K562 (cell line): Measurements from ENCODE around the gene HPCAL1. TPM values are rescaled to one million over a fixed set of nuclear protein-coding genes. Genes with fewer than 3 reads are reported as not detected.
A peak's percentile ranks its signal among the peaks of the same experiment; 100 is the strongest.

Experiments used
- ATAC-seq: fragments of 200-7000 bp; cut with Tn5 transposase; 3 replicates; pipeline ENCODE4 v1.9.1; 2020; ENCODE audit warnings: moderate library complexity
- BruUV-seq: library from RNA; stranded (reverse); fragments of 400-500 nt; replicated peaks from 2 replicates; lab custom pipeline; 2021; lab: Mats Ljungman, UMichigan
- CTCF ChIA-PET: fragments of 300-600 bp; formaldehyde crosslinking; extraction: SDS; loops from one replicate; lab custom pipeline; 2021; ENCODE audit warnings: low intra/inter-chr PET ratio; lab: Yijun Ruan, JAX
- POLR2A ChIA-PET: fragments of 300-600, 350-650 bp; sonication (Branson Sonifier 250); formaldehyde crosslinking; extraction: SDS; loops from one replicate; lab custom pipeline; 2021; ENCODE audit warnings: antibody characterized with exemption, inconsistent platforms; lab: Yijun Ruan, JAX
- DNase-seq, 4 experiments: peaks; one replicate each; pipeline versions ENCODE4 v3.0.0 to v3.0.0-alpha.2; 2011 to 2018; ENCODE audit warnings: low spot score in 3 of 4, mixed read lengths in 3 of 4; ENCODE audit errors: extremely low read depth in 1 of 4
- FAIRE-seq: peaks from 2 replicates; lab custom pipeline; 2011; peaks lifted over from hg19 to GRCh38; lab: Jason Lieb, UNC
- H2AFZ ChIP-seq: 2 replicates; pipeline ENCODE4 v1.6.0; 2011; ENCODE audit warnings: low read depth, low read length, control low read depth, inconsistent platforms
- H3K27ac ChIP-seq: fragments of 200-600 bp; 3 replicates; pipeline ENCODE4 v1.8.0; 2011; ENCODE audit warnings: low read depth, mild to moderate bottlenecking, control low read depth, inconsistent platforms, low read length, moderate library complexity, mixed read lengths; ENCODE audit errors: extremely low read depth
- H3K27me3 ChIP-seq, 2 experiments: fragments of 300-600 bp in 1 of 2; 2 replicates in 1 of 2; 3 replicates in 1 of 2; pipeline versions ENCODE4 v1.6.0 to v1.8.0; 2011; ENCODE audit warnings: inconsistent platforms in 2 of 2, low read length in 2 of 2, mild to moderate bottlenecking in 1 of 2, mixed read lengths in 1 of 2, moderate library complexity in 1 of 2; ENCODE audit not compliant: control insufficient read depth in 2 of 2, insufficient read depth in 2 of 2
- H3K36me3 ChIP-seq: fragments of 300-600 bp; 3 replicates; pipeline ENCODE4 v1.8.0; 2011; ENCODE audit warnings: mild to moderate bottlenecking, low read length, inconsistent platforms; ENCODE audit not compliant: control insufficient read depth, insufficient read depth
- H3K4me1 ChIP-seq, 2 experiments: fragments of 200-600 bp in 1 of 2; replicated peaks in 1 of 2; 2 replicates in 1 of 2; 3 replicates in 1 of 2; pipeline versions ENCODE4 v1.5.1 to v1.8.0; 2011; ENCODE audit warnings: inconsistent platforms in 2 of 2, low read length in 2 of 2, mild to moderate bottlenecking in 1 of 2, mixed read lengths in 1 of 2, moderate library complexity in 1 of 2; ENCODE audit not compliant: control insufficient read depth in 2 of 2, insufficient read depth in 2 of 2
- H3K4me2 ChIP-seq: 2 replicates; pipeline ENCODE4 v1.6.1; 2011; ENCODE audit warnings: low read length, control low read depth, inconsistent platforms, mixed read lengths; ENCODE audit not compliant: insufficient read depth
- H3K4me3 ChIP-seq: fragments of 200-600 bp; sonication (generic), shearing (Covaris generic); 2 replicates; pipeline ENCODE4 v1.5.1; 2016; ENCODE audit warnings: control low read depth, inconsistent platforms
- H3K79me2 ChIP-seq: fragments of 200-600 bp; 3 replicates; pipeline ENCODE4 v1.8.0; 2011; ENCODE audit warnings: low read length, inconsistent platforms; ENCODE audit not compliant: control insufficient read depth, insufficient read depth
- H3K9ac ChIP-seq, 2 experiments: 2 replicates each; pipeline versions ENCODE4 v1.6.0 to v1.6.1; 2011; ENCODE audit warnings: low read depth in 2 of 2, low read length in 2 of 2, control low read depth in 1 of 2, inconsistent platforms in 1 of 2, mild to moderate bottlenecking in 1 of 2, mixed read lengths in 1 of 2; ENCODE audit not compliant: insufficient read depth in 1 of 2
- H3K9me1 ChIP-seq: one replicate; pipeline ENCODE4 v1.6.0; 2011; ENCODE audit warnings: inconsistent platforms, mild to moderate bottlenecking, low read length, moderate library complexity; ENCODE audit not compliant: control insufficient read depth, insufficient read depth
- H3K9me3 ChIP-seq: replicated peaks from 2 replicates; pipeline ENCODE4 v1.5.1; 2011; ENCODE audit warnings: low read depth, low read length, inconsistent platforms; ENCODE audit not compliant: control insufficient read depth, insufficient read depth
- H4K20me1 ChIP-seq: replicated peaks from 2 replicates; pipeline ENCODE4 v1.6.1; 2011; ENCODE audit warnings: low read length, inconsistent platforms, mixed read lengths; ENCODE audit not compliant: control insufficient read depth, insufficient read depth
- BCOR ChIP-seq: fragments of 450-650 bp; IDR thresholded peaks from 2 replicates; pipeline ENCODE4 v1.6.1; 2016
- CLOCK ChIP-seq: fragments of 250-450 bp; sonication (Bioruptor Pico); IDR thresholded peaks from 2 replicates; pipeline ENCODE4 v1.4.0; 2020; ENCODE audit warnings: mild to moderate bottlenecking, moderate library complexity, borderline replicate concordance
- TOE1 ChIP-seq, 2 experiments: fragments of 450-650 bp in 1 of 2; sonication (generic) in 1 of 2; formaldehyde crosslinking in 1 of 2; IDR thresholded peaks; 2 replicates each; pipeline versions ENCODE4 v1.7.1 to v1.8.0; 2016 to 2022; ENCODE audit warnings: borderline replicate concordance in 2 of 2, mild to moderate bottlenecking in 2 of 2, antibody characterized with exemption in 1 of 2, inconsistent platforms in 1 of 2, low read depth in 1 of 2, missing genetic modification reagents in 1 of 2, moderate library complexity in 1 of 2
- WHSC1 ChIP-seq: IDR thresholded peaks from one replicate; pipeline ENCODE4 v1.6.1; 2012; ENCODE audit warnings: low read length, control low read depth, inconsistent platforms
- ZNF175 ChIP-seq: fragments of 200-800 bp; sonication (Bioruptor generic); IDR thresholded peaks from 2 replicates; pipeline ENCODE4 v1.6.1; 2016; ENCODE audit warnings: low read depth, mild to moderate bottlenecking, missing genetic modification characterization, missing compliant biosample characterization
- WGBS: fragments of 100-300 bp; shearing (Covaris generic); methylation state at CpG from one replicate; pipeline ENCODE4 v1.1.6; 2016; ENCODE audit warnings: low coverage, mixed read lengths; ENCODE audit not compliant: insufficient coverage; ENCODE audit errors: missing lambda C conversion rate; 5-methylcytosine and 5-hydroxymethylcytosine counted together
- in situ Hi-C: fragments of 300-500 bp; cut with MboI; formaldehyde crosslinking; loops from 4 replicates; pipeline ENCODE4 v1.15.0; 2018; ENCODE audit warnings: inconsistent platforms, mixed read lengths
- intact Hi-C: fragments of 100-400 bp; cut with micrococcal nuclease; formaldehyde crosslinking; loops from 2 replicates; pipeline ENCODE4 v1.14.2; 2022
- polyA plus RNA-seq, 8 experiments: library from polyadenylated mRNA; depleted of rRNA in 4 of 8; stranded (reverse) in 5 of 8; unstranded in 3 of 8; fragments of >200 nt; fragmentation: Nextera tagmentation in 2 of 8; fragmentation: Illumina TruSeq in 1 of 8; extraction: Ambion mirVana in 2 of 8; extraction: Trizol in 1 of 8; gene quantifications; 2 replicates each; pipeline versions ENCODE4 v1.2.1 to v1.2.3, GENCODE V29; 2011 to 2014; ENCODE audit warnings: inconsistent platforms in 1 of 8, missing spikeins in 1 of 8
- total RNA-seq, 7 experiments: library from RNA; depleted of rRNA in 6 of 7; stranded (reverse); fragments of >200 nt in 6 of 7; fragmentation: Illumina TruSeq in 2 of 7; extraction: Trizol in 2 of 7; gene quantifications; 2 replicates each; pipeline versions ENCODE4 v1.2.1 to v1.2.3, GENCODE V29; 2011 to 2021; ENCODE audit warnings: low replicate concordance in 1 of 7
- TF ChIP-seq, protein P1 (sequence below), 2 experiments: fragments of 450-650 bp in 1 of 2; IDR thresholded peaks; 2 replicates each; pipeline ENCODE4 v1.6.1; 2011 to 2017; ENCODE audit warnings: low read depth in 2 of 2, antibody characterized with exemption in 1 of 2, borderline replicate concordance in 1 of 2, low read length in 1 of 2, mild to moderate bottlenecking in 1 of 2, mixed read lengths in 1 of 2; ENCODE audit not compliant: control insufficient read depth in 1 of 2
- TF ChIP-seq, protein P2 (sequence below): fragments of 450-650 bp; IDR thresholded peaks from one replicate; pipeline ENCODE4 v1.6.1; 2018; ENCODE audit warnings: mild to moderate bottlenecking, moderate library complexity; ENCODE audit not compliant: partially characterized antibody
- TF ChIP-seq, protein P3 (sequence below): conservative IDR thresholded peaks from 2 replicates; pipeline ENCODE4 v1.6.1; 2011; ENCODE audit warnings: low read depth, mild to moderate bottlenecking, low read length; ENCODE audit not compliant: control insufficient read depth

HPCAL1 gene
- total and polyA plus RNA-seq, 9 of the 15 experiments (the other 6 are each of a cell fraction or from before 2014, with no cell fraction given): 2.7 to 65.5 (median 23.9) TPM

DNA sequence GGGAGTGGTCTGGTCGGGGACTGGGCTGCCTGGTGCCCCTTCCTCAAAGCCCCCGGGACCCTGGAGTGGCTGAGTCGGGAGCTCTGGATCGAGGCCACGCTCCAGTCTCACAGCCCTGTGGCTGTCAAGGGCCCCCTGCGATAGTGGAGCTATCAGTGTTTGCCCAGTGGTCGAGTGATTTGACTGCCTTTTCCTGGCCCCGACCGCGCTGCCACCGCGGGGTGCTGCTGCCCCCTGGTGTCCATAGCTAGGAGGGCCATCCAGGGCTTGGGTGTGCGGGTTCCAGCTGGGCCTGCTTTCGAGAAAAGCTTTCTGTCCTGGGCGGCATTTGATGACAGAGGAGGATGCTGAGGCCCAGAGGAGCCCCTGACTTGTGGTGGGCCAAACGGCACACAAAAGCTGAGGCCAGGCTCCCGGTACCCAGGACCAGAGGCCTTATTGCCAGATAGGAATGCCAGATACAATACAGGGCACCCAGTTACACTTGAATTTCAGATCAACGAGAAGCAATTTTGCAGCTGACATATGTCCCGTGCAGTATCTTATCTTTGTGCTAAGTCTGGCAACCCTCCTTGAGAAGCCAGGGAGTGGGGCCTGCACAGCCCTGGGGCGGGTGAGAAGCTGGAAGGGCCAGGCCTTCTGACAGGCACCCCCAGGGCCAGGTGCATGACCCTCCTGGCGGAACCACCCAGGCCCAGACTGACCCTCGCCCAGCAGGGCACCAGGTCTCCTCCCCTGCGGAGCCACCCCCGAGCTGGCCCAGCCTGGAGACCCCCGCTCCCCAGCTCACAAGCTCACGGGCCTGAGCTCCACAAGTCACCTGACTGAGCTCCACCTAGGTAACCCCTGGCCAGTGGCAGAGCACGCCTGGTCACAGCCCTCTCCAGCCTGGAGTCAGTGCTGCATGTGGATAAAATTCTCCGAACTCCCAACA lies 132.4 kb downstream of the HPCAL1 start:
- Histone ChIP-seq H3K4me1 (peaks cover 9 to 51% of the 10 kb centered on the region in 2 experiments), H3K79me2 (no peaks in the 10 kb centered on the region), H3K9me1 (no peaks in the 10 kb centered on the region), H4K20me1 (peaks cover 11% of the 10 kb centered on the region), H3K9me3 (no peaks in the 10 kb centered on the region), H3K4me3 (no peak overlapping the region), H3K4me2 (peak overlapping the region; percentile 3; the same call in 1 of the 2 replicates), H3K36me3 (peaks cover 15% of the 10 kb centered on the region), H2AFZ (peak overlapping the region; percentile 33; the same call in 1 of the 2 replicates), H3K27me3 (no peaks in the 10 kb centered on the region), H3K9ac (peak overlapping the region in 1 of 2 experiments; percentile 82; a peak in 2 of 4 replicates), H3K27ac (no peak overlapping the region)
- ATAC-seq: peak; percentile 88
- no TSS peak for BruUV-seq
- 24% methylated on average over 26 of the region's 28 CpGs for WGBS
- CTCF ChIA-PET: interaction anchor here (0.5 to 2.1 kb wide), 7 partner anchors 164 to 377 kb away, joined by 3 to 21 read pairs (median 4); partner anchors contain the start of gene PDIA6
- peak; percentile 95 for FAIRE-seq
- in situ Hi-C loops: loop anchor here (5.0 to 10.0 kb wide), 2 partner anchors 313 to 640 kb away; partner anchors contain the start of gene RRM2
- POLR2A ChIA-PET: interaction anchor here (0.6 to 3.1 kb wide), 21 partner anchors 9 to 369 kb away, joined by 3 to 47 read pairs (median 3); partner anchors contain the start of gene ODC1
- intact Hi-C loops: loop anchor here (1.0 to 10.0 kb wide), 5 partner anchors 165 to 630 kb away; no protein-coding TSS in a partner anchor
- DNase-seq: peak; percentile 87 to 91 (median 90)
- TF ChIP-seq, protein P1, sequence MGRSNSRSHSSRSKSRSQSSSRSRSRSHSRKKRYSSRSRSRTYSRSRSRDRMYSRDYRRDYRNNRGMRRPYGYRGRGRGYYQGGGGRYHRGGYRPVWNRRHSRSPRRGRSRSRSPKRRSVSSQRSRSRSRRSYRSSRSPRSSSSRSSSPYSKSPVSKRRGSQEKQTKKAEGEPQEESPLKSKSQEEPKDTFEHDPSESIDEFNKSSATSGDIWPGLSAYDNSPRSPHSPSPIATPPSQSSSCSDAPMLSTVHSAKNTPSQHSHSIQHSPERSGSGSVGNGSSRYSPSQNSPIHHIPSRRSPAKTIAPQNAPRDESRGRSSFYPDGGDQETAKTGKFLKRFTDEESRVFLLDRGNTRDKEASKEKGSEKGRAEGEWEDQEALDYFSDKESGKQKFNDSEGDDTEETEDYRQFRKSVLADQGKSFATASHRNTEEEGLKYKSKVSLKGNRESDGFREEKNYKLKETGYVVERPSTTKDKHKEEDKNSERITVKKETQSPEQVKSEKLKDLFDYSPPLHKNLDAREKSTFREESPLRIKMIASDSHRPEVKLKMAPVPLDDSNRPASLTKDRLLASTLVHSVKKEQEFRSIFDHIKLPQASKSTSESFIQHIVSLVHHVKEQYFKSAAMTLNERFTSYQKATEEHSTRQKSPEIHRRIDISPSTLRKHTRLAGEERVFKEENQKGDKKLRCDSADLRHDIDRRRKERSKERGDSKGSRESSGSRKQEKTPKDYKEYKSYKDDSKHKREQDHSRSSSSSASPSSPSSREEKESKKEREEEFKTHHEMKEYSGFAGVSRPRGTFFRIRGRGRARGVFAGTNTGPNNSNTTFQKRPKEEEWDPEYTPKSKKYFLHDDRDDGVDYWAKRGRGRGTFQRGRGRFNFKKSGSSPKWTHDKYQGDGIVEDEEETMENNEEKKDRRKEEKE (IDR thresholded peaks at IDR 0.05; ENCODE audit: borderline replicate concordance in 1 of 2, control insufficient read depth in 1 of 2, low read depth in 2 of 2, low read length in 1 of 2): no peak
- TF ChIP-seq ZNF175 (no peak), CLOCK (CRISPR knock-in tag) (no peak), TOE1 (IDR thresholded peaks at IDR 0.05; ENCODE audit: borderline replicate concordance) (peak; percentile 31; the same call in 1 of the 2 replicates), TOE1 (CRISPR knock-in tag; IDR thresholded peaks at IDR 0.05; ENCODE audit: borderline replicate concordance, low read depth) (no peak), BCOR (peak; percentile 72), WHSC1 (no peak)
- TF ChIP-seq, protein P2, sequence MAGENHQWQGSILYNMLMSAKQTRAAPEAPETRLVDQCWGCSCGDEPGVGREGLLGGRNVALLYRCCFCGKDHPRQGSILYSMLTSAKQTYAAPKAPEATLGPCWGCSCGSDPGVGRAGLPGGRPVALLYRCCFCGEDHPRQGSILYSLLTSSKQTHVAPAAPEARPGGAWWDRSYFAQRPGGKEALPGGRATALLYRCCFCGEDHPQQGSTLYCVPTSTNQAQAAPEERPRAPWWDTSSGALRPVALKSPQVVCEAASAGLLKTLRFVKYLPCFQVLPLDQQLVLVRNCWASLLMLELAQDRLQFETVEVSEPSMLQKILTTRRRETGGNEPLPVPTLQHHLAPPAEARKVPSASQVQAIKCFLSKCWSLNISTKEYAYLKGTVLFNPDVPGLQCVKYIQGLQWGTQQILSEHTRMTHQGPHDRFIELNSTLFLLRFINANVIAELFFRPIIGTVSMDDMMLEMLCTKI: no peak
- TF ChIP-seq, protein P3, sequence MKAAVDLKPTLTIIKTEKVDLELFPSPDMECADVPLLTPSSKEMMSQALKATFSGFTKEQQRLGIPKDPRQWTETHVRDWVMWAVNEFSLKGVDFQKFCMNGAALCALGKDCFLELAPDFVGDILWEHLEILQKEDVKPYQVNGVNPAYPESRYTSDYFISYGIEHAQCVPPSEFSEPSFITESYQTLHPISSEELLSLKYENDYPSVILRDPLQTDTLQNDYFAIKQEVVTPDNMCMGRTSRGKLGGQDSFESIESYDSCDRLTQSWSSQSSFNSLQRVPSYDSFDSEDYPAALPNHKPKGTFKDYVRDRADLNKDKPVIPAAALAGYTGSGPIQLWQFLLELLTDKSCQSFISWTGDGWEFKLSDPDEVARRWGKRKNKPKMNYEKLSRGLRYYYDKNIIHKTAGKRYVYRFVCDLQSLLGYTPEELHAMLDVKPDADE: no peak
